Stimulated activated CD8-positive, alpha-beta memory T cell treated with anti-CD3 and anti-CD28 coated beads, Interleukin-4, amount 100 ng/mL, for 48 hours (primary cell): Measurements from ENCODE around the gene PHGDH.
A peak's percentile ranks its signal among the peaks of the same experiment; 100 is the strongest.
"Not testable (repeated sequence)": the region's sequence is repeated elsewhere in the genome, so short reads cannot be mapped to it uniquely, and the experiment has no call there.

Experiments
- DNase-seq: peaks from one replicate; pipeline ENCODE4 v3.0.0-alpha.2; 2020

The PHGDH gene

DNA sequence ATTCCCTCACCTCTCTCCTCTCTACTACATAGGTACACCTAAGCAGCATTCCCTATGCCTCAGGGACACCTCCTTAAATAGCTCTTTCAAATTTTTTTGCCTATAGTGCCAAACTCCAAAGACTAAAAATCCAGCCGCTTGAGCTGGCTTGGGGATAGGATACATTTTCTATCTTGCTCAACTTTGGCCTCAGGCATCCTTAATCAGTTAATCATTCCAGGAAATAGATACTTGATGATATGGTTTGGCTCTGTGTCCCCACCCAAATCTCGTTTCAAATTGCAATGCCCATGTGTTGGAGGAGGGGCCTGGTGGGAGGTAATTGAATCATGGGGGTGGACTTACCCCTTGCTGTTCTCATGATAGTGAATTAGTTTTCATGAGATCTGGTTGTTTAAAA is 11.4 kb upstream of the PHGDH start:
- DNase-seq, result no peak

DNA sequence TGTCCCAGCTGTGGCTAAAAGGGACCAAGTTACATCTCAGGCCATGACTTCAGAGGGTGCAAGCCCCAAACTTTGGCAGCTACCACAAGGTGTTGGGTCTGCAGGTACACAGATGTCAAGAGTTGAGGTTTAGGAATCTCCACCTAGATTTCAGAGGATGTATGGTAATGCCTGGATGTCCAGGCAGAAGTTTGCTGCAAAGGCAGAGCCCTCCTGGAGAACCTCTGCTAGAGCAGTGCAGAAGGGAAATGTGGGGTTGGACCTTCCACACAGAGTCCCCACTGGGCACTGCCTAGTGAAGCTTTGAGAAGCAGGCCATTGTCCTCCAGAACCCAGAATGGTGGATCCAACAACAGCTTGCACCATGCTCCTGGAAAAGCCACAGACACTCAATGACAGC is 10.1 kb upstream of the PHGDH start:
- no peak for DNase-seq

DNA sequence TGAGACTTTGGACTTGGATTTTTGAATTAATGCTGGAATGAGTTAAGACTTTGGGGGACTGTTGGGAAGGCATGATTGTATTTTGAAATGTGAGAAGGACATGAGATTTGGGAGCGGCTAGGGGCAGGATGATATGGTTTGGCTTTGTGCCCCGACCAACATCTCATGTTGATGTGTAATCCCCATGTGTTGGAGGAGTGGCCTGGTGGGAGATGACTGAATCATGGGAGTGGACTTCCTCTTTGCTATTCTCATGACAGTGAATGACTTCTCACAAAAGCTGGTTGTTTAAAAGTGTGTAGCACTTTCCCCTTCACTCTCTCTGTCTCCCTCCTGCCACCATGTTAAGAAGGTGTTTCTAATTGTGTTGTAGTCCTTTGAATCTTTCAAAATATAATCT is 9.3 kb upstream of the PHGDH start:
- no peak for DNase-seq

DNA sequence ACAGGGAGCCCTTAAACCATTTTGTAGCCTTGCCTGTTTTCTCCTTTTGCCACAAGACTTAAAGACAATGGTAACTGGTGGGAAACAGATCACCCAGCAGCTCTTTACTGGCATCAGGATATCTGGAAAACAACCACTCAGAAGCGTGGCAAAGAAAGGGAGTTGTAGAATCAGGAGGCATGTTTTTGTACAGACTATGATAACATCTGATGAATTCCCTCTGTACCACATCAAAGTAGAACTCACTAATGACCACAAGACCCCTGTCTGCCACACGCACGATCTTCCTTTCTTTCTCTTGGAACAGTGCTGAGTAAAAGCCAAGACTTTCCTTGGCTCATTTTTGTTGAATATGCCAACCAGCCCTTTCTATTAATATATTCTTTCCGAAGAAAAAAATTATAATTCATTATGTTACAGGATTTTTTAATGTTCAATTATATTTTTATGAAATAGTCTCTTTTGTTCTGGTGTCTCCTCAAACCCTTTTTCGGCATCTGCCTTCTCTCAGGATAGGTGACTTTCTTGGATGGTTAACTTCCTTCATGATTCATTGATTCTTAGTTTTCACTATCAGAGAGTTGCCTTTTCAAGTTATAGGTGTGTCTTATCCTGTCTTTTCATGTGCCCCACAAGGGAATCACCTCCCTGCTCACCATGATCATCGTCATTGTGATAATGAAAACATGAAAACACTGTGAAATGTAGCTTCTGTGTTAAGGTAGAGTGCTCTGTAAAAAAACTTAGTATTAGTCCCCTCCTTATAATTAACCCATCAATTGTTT is 7.9 kb upstream of the PHGDH start:
- no peak for DNase-seq

DNA sequence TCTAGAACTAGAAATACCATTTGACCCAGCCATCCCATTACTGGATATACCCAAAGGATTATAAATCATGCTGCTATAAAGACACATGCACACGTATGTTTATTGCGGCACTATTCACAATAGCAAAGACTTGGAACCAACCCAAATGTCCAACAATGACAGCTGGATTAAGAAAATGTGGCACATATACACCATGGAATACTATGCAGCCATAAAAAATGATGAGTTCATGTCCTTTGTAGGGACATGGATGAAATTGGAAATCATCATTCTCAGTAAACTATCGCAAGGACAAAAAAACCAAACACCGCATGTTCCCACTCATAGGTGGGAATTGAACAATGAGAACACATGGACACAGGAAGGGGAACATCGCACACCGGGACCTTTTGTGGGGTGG is 5.1 kb upstream of the PHGDH start:
- DNase-seq, result not testable (repeated sequence)

DNA sequence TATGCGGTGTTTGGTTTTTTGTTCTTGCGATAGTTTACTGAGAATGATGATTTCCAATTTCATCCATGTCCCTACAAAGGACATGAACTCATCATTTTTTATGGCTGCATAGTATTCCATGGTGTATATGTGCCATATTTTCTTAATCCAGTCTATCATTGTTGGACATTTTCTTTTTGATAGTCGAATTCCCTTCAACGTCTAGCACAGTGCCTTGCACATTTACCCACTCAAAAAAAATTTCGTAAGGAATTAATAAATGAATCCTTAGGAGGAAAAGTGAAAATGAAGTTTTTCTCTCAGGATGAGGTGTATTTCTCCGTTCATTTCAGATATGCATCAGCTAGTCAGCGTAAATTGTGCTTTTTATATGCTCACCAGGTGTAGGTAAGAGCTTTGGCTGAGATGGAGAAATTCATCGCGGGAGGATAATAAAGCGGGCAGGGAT is 354 bp upstream of the PHGDH start:
- not testable (repeated sequence) for DNase-seq

DNA sequence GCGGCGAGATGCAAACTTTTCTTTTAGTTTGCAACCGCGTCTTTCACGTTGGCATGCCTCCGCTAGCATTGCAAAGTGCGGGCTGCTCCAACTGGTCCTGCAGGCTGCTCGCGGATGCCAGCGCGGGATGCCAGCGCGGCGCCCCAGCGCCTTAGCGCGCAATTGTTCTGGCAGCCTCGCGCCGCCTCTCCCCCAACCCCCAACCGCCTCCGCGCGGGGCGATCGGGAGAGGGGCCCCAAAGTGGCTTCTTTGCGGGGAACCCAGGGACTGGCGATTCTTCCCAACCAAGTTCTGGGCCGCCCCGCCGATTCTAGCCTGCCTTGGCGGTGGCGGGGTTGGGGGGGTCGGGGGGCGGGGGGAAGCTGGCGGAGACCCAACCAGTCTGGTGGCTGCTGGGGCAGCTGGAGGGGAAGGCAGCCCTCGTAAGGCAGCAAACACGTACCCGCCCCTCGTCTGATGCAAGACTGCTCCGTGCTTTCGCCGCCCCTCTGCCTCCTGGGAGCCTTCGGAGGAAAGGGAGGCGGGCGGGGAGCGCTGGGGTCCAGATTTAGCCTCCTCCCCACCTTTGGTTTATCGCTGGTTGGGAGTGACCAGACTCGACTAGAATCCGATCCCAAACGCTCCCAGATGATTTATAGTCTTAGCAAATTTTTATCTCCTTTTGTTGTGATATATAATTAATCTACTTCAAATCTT is 756 bp downstream of the PHGDH start:
- peak; percentile 79 for DNase-seq

DNA sequence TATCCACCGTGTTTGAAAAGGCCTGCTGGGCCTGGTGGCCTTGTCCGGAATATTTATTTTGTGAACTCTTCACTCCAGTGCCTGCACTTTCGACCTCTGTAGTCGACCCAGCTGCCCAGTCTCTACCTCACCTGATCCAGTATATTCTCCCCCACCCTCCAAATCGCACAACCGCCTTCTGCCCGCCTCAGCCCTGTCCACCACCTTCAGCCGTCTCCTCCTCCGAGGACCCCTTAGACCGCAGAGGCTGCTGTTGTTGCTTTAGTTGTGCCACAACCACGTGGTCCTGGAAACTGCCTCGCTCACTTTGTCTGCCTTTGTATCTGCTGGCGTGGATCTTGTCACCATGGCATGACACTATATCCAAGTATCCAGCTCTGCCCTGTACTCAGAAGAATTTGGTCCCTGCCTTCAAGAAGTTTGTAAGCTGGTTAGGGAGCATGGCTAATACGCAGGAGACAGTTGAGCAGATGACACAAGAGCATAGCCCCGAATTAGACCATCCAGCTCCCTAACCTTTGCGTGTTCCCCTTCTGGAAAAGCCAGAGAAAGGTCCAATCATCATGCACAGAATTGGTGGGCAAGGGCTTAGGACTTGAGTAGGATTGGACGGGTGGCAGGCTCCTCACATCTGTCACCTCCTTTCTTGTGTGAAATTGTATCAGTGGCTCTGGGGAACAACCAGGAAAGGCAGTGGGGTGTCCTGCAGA is 1.5 kb downstream of the PHGDH start:
- no peak for DNase-seq

DNA sequence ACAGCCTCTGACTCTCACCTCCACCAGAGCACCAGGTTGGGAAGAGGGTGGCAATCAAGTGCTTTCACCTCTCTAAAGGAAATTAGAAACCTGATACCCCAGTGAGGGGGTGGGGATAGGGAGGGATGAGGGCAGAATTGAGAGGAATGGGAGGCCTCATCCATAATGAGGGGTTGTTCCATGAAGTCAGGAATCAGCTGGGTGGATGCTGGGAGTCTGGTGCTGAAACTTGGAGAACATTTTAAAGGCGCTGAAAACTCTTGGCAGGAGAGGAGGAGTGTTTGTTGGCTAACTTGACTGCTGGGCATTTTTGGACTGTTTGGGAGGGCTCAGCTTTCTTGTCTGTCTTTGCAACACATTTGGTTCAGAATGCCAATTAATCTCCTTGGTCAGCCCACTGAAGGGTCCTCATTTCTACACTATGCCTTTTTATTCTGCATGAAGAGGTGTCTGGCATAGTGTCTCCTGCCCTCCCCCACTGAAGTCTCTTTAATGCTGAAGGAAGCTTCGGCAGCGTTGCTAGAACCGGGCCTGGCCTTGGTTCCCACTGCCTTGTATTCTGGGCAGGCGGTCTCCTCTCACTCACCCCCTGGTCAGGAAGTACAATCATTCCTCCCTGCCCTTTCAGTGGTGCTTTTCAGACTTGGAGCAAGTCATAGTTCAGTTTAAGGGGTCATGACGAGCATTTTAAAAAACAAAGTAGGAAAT is 2.2 kb downstream of the PHGDH start:
- DNase-seq, result no peak

DNA sequence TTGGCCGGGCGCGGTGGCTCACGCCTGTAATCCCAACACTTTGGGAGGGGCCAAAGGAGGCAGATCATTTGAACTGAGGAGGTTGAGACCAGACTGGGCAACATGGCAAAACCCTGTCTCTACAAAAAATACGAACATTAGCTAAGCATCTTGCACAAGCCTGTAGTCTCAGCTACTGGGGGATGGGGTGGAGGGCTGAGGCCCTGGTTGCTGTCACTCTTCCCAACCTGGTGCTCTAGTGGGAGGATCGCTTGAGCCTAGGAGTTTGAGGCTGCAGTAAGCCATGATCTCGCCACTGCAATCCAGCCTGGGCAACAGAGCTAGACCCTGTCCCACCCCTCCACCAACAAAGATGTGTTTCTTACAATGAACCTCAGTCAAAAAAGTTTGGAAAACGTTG is 2.8 kb downstream of the PHGDH start:
- no peak for DNase-seq

DNA sequence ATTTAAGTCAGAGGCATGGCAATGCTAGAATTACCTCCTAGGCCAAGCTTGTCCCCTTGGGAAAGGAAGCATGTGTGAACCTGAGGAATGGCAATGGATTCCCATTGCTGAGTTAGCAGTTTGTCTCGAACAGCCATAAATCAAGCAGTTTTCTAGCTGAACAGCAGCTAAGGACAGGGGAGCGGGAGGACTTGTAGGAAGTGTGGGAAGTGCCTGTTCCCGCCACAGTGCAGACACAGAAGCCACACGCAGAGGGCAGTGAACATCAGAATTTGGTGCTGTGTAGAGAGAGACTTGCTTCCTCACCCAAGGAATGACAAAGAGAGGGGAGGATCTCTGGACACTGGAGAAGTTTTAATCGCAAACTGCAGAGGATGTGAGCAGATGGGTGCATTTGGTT is 3.8 kb downstream of the PHGDH start:
- DNase-seq, result no peak

DNA sequence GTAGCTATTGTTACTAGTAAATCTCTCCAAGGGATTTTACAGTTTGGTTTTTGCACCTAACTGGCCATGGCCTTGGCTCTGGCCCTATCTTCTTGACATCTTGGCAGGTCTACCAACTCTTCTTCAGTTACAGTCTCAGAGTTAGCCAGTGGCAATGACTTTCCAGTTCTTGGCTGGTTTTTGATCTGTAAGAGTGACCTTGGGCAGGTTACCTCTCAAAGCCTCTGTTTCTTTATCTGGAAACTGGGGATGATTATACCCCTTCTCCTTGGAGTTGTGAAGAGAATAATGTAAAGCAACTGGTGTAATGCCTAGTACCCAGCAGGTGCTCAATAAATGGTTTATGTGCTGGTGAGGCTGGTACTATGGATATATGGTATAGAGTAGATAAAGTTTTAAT is 6.7 kb downstream of the PHGDH start:
- no peak for DNase-seq

DNA sequence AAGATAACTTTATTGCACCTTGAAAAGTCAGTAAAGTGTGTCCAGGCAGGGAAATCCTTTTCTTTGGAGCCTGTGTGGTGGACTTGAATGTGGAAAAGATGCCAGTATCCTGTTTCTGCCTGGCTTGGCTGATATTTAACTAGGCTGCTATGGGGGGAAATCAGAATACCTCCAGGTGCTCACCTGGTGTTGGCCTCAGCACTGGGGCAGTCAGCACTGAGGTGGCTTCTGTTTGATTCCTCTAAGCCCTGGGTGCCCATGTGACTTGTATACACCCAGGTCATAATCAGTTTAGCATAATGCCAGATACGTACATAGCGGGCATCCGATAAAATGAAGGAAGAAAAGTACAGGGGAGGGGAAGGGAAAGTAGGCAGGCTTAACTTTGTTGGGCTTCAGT is 7.2 kb downstream of the PHGDH start:
- no peak for DNase-seq

DNA sequence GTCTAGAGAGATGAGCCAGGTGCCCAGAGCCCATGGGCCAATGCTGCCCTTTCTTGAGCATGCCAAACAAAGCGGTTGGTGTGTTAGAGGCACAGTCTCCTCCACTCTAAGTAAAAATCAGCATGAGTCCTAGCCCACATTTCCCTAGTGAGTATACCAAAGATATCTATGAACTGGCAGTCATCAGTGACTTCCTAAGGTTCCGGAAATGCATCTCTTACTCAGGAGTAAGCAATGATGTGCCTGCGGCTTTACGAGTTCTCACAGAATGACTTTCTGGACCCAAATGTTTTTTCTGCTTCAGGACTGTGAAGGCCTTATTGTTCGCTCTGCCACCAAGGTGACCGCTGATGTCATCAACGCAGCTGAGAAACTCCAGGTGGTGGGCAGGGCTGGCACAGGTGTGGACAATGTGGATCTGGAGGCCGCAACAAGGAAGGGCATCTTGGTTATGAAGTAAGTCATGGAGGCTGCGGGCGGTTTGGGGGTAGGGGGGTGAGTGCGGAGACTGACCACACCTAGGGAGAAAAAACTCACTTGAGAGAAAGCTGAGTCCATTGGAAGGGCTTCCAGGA is 9.2 kb downstream of the PHGDH start:
- no peak for DNase-seq

DNA sequence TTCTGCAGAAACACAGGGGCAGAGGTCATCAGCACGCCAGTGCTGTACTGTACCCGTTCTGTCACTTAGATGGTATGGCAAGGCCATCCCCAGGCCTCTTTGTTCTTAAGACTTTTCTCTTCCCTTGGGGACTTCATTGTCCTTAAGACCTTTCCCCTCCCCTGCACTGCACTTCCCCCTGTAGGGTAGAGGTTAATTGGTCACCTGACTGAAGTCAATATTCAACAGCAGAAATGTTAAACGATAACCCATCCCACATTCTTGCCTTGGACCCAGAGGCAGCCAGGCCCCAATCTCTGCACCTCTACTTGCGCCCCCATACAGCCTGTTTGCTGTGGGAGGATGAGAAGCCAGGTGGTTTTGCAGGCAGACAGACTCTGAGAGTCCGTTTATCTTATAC is 10.2 kb downstream of the PHGDH start:
- DNase-seq, result no peak

DNA sequence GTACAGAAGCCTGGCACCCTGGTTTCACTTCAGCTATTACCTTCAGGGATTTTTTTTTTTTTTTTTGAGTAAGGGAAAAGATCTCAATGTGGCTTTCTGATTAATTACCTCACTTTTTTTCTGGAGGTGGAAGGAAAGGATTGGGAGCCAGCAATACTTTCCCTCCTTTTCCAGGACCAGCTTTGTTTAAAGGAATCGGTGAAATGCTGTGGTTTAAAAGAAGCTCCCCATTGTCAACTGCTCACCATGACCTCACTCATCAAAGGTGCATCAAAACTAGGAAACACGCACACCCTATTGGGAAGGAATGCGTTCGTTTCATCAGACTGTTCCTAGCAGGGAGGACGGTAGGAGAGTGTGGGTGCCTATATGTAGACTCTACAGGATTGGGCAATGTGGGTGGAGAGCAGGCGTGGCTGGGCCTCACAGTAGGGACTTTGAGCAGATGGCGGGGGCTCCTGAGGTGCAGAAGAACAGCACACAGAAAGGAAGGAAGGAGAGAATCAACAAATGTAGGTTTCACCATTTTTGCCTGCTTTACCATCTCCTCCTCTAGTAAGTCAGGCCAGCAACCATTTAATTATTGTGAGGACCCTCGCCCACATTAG is 13.0 kb downstream of the PHGDH start:
- DNase-seq, result no peak

DNA sequence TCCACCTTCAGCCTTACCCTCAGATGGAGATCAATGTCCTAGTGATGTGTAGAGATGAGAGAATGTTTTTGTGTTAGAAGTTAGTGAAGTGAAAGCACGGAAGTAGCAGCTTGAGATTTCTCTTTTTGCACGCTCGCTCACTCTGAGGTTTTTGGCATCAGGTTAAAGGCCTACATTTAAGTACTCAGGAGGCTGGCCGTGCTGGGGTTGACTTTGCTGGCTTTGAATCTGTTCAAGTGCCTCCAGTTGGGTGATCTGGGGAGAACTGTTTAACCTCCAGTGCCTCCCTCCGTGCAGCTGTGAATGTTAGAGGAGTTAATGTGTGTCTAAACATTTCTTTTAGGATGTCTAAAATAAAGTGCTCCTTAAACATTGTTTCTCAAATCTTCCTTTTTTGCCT is 13.9 kb downstream of the PHGDH start:
- DNase-seq, result no peak

DNA sequence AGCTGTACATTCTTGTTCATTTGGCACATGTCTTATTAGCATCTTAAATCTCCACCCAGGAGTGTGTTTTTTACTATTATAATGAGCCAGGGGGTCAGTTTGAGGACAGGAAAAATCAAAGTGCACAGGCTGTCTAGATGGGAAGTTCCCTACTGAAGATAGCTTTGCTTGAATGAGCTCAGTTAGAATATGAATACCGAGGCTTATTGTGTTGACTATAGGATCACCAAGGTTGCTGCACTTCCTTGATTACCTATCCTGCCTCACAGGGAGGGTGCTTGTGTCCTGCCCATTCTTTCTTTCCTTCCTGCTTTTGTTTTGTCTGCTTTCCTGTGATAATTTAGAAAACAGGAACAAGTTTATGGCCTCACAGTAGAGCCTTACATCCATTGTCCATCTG is 16.3 kb downstream of the PHGDH start:
- no peak for DNase-seq

DNA sequence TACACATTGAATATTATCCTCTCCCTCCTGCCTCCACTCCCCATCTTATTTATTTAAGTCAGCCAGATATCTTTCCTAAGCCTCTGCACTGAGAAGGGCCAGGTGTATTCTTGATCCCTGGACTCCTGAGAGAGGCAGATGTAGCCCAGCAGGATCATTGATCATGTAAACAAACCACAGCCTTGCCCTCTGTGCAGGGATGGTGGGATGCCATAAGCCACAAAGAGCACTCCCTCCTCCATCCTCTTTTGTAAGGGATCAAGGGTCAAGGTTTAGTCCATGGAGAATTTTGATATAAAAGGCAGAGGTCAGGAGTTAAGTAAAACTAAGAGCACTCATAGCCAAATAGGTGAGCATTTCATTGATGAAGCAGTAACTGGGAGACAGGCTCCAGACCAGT is 17.3 kb downstream of the PHGDH start:
- DNase-seq, result no peak

DNA sequence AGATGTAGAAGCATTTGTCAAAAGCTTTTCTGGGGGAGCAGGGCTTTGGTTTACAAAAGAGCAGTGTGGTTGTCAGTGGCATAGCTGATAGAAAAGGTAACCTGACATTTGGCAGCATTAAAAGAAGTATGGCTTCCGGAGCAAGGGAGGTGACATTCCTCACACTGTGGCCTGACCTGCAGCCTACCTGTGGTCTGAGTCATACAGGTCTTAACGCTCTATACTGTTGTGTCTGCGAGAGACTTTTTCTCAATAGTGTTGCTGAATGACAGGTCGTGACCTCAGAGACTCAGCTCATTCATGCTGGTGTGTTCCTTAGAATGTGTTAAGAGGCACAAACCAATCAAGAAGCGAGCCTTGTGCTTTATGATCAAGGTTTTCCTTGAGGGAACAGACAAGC is 19.3 kb downstream of the PHGDH start:
- no peak for DNase-seq

DNA sequence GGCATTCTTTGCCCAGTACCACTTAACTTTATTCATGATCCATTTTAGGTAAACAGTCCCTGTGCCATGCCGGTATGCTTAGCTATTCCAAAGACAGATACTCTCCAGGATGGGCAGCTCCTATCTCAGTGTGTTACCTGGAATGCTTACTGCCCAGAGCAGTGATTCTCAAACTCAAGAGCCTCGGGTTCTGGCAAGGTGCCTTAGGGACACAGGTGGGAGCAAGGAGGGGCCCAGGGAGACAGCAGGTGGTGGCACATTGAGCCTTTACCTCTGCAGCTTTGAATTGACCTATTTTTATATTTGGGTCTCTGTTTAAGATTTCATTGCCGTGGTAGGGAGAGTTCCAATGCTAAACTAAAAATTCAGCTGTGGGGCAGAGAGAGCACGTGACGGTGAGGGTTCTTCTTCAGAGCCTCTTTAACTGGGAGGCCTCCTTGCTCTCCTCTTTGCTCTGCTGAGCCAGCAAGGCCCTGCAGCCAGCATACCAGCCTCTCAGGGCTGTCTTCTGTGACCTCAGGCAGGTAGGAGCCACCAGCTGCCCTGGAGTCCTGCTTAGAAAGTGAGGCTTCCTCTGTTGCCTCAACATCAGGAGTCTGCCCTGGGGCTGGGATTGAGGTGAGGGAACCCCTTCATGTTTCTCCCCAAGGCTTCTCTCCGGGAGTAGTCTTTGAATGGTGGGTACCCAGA is 20.2 kb downstream of the PHGDH start:
- DNase-seq, result no peak
